ENCODE results near the gene CD4.
A peak's percentile ranks its signal among the peaks of the same experiment; 100 is the strongest.

Gene CD4

GRCh38 chr12:6765634-6766581 lies 23.4 kb upstream of the CD4 start, which contains the start of gene PTMS:
Gene PTMS, plus strand, starts transcription at chr12:6766363. Its CDS starts 343 bp downstream, at chr12:6766706.
- DNase-seq (ENCODE audit: low read depth), result peak; percentile 97

- DNase-seq (ENCODE audit: low read depth), result peak; percentile 76
These were observed 22.5 kb upstream of the CD4 start for GRCh38 chr12:6766651-6767349.

GRCh38 chr12:6767353-6768319 lies 21.7 kb upstream of the CD4 start:
- DNase-seq (ENCODE audit: low read depth), result peak; percentile 48

GRCh38 chr12:6768437-6768914 lies 20.9 kb upstream of the CD4 start:
- peak; percentile 33 for DNase-seq (ENCODE audit: low read depth)

GRCh38 chr12:6768990-6769389 lies 20.3 kb upstream of the CD4 start:
- peak; percentile 55 for DNase-seq (ENCODE audit: low read depth)

- no peak for DNase-seq (ENCODE audit: low read depth)
These were observed 19.7 kb upstream of the CD4 start for GRCh38 chr12:6769666-6770065.

- DNase-seq (ENCODE audit: low read depth), result no peak
These were observed 19.2 kb upstream of the CD4 start for GRCh38 chr12:6770094-6770493.

- no peak for DNase-seq (ENCODE audit: low read depth)
These were observed 18.7 kb upstream of the CD4 start for GRCh38 chr12:6770600-6770999.

GRCh38 chr12:6771091-6771495 lies 18.2 kb upstream of the CD4 start:
- DNase-seq (ENCODE audit: low read depth), result peak; percentile 25

- no peak for DNase-seq (ENCODE audit: low read depth)
These were observed 17.6 kb upstream of the CD4 start for GRCh38 chr12:6771509-6772330.

- no peak for DNase-seq (ENCODE audit: low read depth)
These were observed 17.0 kb upstream of the CD4 start, which contains the start of gene LAG3 for GRCh38 chr12:6772331-6772695. Gene LAG3, plus strand, starts transcription at chr12:6772520. Its CDS starts 333 bp downstream, at chr12:6772853.

- DNase-seq (ENCODE audit: low read depth), result no peak
These were observed 16.4 kb upstream of the CD4 start for GRCh38 chr12:6772726-6773589.

- no peak for DNase-seq (ENCODE audit: low read depth)
These were observed 15.6 kb upstream of the CD4 start for GRCh38 chr12:6773590-6774351.

- no peak for DNase-seq (ENCODE audit: low read depth)
These were observed 14.7 kb upstream of the CD4 start for GRCh38 chr12:6774499-6775062.

- DNase-seq (ENCODE audit: low read depth), result no peak
These were observed 13.8 kb upstream of the CD4 start for GRCh38 chr12:6775185-6776174.

- DNase-seq (ENCODE audit: low read depth), result no peak
These were observed 11.9 kb upstream of the CD4 start for GRCh38 chr12:6777386-6777785.

GRCh38 chr12:6778217-6778573 lies 11.1 kb upstream of the CD4 start:
- DNase-seq (ENCODE audit: low read depth), result peak; percentile 35

Measured in EH (cell line).